GM19025 (cell line): ENCODE data around the gene CNTNAP5.

Source experiments
- ATAC-seq: cut with Tn5 transposase; IDR thresholded peaks from one replicate; pipeline ENCODE4 v1.9.1; 2021; ENCODE audit warnings: mild to moderate bottlenecking, low read depth, moderate library complexity; ENCODE audit not compliant: unreplicated experiment

CNTNAP5 gene

DNA sequence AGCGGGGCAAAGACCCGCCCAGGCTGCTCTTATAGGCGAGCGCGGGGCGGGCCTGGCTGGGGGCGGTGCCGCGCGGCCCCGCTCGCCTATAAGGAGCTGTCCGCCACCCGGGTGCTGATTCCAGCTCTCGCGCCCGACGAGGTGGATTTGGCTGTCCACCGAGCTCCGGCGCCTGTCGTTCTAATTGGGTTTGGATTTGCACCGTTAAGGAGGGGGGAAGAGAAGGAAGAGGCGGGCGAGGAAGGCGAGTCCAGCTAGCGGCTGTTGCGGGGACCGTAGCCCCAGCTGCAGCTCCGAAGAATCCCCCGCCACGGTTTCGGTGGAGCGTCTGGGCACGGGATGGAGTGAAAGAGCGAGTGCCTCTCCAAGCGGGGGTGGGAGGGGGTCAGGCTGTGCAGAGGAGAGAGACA lies at the start of gene CNTNAP5:
CNTNAP5 (plus strand) TSS at position 117 of the 410 bp plus-strand sequence. CDS start 364 bp downstream, outside the sequence.
- ATAC-seq: no peak

DNA sequence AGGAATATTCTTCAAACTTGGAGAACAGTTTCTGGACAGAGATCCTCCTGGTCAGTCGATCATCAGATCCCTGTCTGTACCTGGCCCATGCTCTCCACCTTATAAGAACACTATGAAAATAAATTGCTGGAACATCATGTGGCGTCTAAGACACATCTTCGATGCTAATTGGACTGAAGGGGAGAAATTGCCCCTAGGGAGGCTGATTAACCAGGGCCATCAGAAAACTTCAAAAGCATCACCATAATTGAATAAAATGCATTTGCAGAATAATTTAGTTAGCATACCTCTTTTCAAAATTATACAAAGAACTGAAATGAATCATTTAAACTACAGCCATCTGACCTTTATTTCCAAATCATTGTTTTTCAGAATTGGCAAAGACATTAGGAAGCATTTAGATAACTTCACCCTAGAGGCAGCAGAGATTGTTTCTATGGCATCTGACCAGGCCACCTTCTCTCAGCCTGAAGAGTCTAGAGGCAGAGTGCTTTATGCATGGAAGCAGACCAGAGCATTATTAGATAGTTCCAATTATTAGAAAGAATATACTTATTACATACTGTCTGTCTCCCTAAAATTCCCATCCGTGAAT lies 48.9 kb upstream of the CNTNAP5 start:
- no peak for ATAC-seq

DNA sequence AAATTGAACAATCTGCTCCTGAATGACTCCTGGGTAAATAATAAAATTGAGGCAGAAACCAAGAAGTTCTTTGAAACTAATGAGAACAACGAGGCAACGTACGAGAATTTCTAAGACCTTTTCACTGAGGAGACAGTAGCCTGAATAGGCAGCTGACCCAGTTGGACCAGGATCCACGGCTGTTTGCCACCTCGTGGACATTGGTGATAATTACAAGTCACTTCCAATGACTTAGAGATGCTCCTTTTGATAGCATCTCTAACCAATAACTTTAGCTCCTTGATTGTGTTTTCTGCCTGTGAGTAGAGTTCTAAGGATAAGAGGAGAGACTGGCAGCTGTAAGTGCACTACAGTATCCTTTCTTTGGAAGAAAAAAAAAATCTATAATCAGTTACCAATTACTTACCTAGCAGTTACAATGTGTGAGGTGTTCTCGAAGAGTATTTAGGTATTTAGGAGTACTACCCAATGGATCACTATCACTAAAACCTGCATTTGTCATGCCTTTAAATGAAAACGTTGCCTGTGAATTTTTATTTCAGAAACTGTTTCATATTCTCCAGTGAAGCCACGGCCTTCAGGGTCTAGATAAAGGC lies 31.3 kb upstream of the CNTNAP5 start:
- peak; percentile 64 for ATAC-seq

DNA sequence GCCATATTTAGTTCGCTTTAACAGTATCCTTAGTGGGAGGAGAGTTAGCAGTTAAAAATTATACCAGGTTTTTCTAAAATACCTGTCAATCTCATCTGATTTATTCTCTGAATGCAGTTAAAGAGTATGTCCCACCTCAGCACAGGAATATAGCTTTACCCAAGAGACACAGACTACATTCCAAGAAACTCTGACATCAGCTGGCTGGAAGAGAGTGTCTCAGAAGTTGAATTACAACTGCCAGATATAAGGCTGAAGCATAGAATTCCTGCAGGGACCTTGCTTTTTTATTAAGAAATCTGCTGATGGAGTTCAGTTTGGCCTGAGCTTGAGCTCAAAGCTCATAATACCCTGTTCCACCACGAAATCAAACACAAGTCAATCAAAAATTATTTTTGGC lies 25.4 kb upstream of the CNTNAP5 start:
- ATAC-seq: no peak

DNA sequence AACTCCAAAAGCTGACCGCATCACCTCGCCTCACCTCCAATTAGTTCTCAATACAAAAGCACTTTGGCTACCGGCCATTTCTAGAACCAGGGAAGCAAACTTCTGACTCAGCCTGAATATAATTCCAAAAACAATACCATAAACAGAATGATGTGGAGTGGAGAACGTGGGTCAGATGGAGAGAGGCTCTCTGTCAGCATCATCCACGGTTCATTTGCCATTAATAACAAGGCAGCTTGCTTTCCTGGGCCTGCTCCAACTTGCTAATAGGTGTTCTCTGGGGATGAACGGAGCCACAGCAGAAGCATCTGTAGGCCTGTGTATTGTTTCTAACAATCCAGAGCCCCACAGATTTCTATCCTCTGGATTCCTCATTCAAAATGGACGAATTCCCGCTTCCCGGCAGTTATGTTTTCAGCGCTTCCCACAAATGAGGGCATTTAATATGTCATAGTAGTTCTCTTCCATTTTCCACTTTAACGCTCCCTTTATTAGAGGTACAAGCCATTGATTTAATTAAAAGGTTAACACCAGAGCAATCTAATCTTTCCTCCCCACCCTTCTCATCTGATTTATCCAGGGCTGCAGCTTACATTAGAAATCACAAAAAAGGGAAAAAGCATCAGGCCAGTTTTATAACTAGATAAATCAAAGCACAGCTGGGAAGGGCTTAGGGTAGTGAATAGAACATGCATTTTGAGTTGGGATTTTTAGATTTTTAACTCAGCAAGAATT lies 23.2 kb upstream of the CNTNAP5 start:
- ATAC-seq: no peak

DNA sequence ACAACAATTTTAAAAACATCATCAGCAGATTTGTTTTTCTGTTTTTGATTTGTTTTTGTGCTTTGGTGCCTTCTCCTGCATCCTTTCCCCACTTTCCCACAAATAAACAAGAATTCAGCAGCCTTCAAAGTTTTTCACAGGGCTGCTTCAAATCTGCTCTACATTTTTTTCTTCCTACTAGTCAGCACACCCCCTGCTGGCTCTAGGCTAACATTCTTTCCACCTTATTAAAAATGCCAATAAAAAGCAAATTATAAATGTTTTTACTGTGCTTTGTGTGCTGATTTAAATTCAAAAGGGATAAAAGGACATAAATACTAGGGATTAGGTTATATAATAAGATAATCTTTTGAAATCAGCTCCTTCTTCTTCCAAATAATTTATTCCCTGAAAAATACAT lies 6.2 kb upstream of the CNTNAP5 start:
- no peak for ATAC-seq

DNA sequence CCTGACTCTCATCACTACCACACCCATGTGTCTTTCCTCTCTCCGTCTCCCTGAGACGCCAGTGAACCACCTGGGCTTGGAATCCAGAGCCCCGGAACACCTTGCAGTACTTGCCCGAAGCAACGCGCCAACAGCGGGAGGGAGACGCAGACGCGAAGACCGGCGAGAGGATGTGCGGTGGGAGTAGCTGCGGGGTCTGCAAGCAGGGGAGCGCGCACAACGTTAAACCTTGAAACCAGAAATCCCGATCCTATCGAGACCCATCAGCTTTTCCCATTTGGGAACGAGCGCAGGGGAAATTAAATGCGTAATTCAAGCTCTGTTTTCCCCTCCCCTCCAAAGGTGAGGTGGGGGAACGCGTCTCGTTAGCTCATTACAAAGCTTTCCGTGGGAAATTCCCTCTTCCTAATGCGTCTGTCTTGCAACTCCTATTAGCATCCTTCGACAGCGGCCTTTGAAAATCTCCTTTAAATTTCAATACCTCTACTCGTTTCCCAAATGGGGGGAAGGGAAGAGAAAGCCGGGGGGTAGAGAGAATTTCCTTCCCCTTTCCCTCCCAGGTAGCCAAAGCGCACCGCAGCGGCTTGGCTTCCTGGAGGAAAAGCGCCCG lies 421 bp upstream of the CNTNAP5 start:
- no peak for ATAC-seq

DNA sequence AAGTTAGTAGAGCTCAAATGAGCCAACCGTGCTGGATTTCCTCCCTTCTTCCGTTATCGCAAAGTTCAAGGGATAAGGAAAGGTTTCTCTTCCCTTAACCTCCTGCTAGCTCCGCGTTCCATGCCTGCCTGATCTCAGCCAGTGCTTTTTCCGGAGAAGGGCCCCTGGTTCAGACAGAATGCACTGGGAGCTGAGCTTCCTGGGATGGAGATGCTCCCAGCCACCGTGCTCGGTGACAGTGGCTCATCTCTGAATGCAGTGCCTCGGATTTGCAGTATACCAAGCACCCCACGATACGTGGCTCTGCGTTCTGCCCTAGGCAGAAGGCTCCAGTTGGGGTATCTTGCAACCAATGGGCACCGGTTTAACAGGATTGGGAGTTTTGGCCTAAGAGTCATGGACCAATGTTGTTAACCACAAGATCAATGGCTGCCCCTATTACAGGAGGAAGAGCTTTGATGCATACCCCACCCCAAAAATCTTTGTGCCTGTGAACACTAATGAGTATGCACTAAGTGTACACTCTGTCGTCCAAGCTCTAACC lies 876 bp downstream of the CNTNAP5 start:
- ATAC-seq: no peak

DNA sequence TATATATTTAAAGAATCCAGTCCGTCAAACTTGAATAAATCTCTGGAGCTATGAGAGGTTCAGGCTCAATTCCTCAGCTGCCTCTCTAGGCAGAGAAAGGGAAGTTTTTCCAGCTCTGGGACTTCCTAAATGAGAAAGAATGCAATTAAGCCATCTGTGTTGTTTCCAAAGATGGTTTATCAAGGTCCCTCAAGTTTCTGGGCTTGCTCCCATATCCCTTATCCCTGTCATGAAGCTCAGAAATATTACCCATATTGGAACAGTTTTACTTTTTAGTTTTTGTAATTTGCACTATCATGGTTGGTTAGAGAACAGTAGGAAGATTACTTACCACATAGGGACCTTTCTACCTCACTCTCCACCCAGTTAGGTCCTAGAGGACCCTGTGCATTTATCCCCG lies 1.4 kb downstream of the CNTNAP5 start:
- no peak for ATAC-seq

DNA sequence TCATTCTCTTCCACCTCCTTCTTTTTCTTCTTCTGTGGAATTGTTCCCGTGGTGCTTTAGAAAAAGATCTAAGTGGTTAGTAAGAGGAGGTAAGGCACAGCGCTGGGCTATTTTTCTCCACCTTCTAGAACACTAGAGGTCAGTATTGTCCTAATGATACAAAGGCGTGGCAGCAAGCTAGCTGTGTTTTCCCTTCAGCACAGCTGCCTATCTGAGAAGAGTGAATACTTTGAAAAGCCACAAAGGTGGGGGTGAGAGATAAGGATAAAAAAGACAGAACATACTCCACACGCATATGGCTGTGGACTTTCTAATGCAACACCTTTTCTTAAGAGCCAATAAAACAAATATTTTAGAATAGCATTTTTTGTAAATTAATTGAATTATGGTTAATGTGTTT lies 2.1 kb downstream of the CNTNAP5 start:
- ATAC-seq: peak; percentile 82

DNA sequence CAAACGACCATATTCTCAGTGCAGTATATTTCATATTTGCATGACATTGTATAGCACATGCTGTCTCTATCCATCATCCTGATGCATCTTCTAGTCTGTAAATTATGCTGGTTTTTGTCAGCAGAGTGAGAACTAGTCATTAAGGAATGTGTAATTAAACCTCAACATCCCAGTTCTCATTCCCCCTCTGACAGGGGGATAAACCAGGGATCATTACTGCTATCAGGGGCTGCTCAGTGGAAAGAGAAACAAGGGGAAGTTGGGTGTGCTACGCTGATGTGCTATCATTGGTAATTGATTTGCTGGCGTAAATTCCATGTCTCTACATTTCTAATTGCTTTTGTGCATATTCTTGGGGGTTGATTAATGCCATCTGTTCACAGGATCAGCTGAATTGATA lies 7.7 kb downstream of the CNTNAP5 start:
- no peak for ATAC-seq

DNA sequence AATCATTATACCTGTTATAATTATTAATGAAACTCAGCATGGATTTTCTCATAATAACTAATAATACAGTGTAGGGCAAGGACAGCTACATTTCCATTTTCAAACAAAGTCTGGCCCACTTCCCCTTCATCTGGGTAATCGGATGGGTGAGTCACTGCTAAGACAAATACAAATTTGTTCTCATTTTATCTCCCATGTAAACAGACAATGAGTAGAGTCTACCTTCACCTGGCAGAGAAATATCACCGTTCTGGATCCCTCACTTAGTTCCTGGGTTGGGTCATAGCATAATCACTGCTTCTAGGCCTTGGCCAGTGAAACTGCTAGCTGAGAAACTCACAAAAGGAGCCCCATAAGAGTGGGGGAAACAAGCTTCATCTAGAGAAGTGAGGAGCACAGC lies 9.2 kb downstream of the CNTNAP5 start:
- ATAC-seq: no peak

DNA sequence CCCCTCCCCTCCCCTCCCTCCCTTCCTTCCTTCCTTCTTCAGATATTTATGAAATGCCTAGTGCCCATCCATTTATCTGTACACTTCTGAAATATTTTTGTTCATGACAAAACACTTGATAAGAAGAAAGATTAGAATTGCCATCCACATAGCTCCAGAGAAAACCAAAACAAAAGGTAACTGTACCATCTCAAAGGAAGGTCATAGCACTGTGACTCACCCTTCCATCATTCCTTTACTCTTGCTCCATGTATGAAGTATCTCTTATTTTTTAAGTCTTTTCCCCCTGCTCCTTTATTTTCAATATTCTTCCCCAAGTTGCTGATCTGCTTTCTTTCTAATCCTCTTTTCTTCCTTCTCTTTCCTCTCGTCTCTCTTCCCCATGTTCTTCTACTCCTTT lies 9.9 kb downstream of the CNTNAP5 start:
- ATAC-seq: no peak

DNA sequence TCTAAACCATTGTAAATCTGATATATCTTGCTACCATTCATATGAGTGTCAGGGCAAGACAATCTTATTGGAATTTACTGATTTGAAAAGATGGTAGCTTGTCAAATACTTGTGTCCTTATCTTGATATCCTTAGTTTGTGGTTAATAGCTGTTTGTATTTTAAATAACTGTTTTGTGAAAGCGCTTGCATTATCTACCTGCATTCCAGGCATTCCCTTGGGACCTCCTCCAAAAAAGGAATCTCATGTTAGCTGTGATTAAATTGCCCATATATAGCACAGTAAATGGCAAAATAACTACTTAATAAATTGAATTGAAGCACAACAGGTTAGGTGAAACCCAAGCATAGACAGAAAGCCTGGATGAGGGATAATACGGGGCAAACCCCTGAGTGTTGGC lies 13.9 kb downstream of the CNTNAP5 start:
- no peak for ATAC-seq

DNA sequence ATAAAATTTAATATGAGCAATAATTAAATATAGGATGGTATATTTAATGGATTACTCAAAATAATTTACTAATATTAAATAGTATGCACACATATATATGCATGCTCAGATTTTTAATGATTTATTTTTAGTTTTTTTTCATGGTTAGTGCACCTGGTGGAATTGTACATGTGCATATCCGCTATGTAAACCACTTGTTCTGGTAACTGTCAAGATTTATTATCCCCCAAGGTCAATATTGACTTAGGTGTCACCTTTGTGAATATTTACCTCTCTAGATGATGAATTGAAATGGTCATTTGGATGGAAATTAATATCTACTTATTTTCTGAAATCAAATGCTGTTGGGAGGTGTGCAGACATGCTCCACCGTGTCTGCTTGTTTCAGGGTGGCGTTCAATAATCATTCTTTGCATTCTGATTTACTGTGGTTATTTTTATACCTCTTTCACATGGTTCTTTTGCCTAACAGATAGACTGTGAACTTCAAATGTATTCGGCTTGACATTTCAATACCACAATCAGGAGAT lies 14.7 kb downstream of the CNTNAP5 start:
- ATAC-seq: no peak

DNA sequence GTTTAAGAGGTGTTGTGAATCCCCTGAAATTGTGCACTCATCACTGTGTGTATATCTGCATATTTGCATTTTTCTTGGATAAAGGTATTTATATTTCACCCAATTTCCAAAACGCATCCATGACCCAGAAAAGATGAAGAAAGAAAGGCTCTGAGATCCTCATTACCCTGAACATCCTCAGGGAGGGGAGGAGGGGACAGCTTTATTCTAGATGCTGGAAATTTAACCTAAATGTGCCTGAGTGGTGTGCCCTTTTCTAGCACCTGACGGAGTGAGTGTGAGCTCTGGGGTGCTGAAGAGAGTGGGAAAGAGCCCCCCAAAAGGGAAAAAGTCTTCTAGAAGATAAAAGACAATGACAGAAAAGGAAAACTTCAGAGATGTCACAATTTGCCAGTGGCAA lies 20.8 kb downstream of the CNTNAP5 start:
- no peak for ATAC-seq

DNA sequence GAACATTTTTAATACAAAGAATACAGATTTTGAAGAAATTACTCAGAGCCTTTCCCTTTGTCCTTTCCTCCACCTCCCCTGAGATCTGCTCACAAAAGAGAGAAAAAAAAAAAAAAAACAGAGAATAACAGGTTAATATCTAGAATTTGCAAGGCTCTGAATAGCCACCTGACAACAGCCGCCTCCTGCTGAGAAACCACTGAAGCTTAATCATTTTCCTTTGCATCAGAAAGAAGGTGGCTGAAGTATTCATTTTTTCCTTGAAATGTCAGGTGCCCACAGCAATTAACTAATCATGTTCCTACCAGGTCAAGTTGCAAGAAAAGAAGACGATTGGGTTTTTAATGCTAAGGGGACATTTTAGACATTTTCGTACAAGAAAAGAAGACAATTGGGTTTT lies 21.2 kb downstream of the CNTNAP5 start:
- no peak for ATAC-seq

DNA sequence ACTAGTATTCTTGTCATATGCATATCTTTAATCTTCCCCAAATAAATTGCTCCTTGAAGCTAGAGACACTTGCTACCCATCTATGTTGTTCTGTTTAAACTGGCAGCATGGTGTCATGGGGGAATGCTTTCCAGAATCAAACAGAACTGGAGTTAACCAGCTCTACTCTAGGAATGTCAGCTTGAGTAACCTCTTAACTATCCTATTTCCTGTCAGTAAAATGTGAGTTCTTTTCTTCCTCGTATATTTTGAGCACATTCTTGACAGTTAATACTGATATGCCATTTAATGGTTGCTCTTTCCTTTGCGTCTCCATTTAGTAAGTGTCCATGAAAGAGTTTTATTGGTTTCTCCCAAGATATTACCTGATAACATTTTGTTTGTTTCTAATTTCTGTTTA lies 23.0 kb downstream of the CNTNAP5 start:
- no peak for ATAC-seq

DNA sequence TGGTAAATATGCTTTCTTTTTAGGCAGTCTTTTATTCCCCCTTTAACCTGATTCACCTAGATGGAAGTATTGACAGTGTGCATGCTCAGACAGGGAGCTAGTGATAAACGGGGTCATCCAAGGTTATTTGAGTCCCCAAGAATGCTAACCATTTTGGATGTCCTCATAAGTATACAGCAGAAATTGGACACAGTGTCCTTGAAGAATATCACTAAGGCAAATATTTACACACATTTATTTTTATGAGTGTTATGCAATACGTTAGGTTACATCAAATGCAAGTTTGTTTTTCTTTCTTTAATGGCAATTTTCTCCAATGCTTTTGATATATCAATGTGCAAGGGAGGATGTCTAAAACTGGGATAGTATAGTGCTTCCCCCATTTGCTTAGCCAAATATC lies 23.6 kb downstream of the CNTNAP5 start:
- ATAC-seq: no peak

DNA sequence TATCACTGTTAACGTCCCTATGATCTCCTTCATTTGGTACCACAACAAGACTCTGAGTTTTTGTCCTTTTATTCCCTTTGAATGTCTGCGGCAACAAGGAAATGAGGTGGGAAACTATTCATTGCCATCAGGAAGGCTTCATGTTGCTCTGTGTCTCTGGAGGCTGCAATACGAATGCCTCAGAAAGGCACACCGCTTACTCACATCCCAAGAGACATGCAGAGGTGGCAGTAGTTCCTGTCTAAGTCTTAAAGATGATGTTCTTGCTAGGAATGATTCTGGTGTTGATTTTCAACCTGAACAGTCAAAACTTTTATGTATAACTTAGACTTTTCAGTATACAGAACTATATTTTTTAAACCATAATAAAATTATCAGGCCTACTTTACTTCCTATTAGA lies 24.0 kb downstream of the CNTNAP5 start:
- no peak for ATAC-seq

DNA sequence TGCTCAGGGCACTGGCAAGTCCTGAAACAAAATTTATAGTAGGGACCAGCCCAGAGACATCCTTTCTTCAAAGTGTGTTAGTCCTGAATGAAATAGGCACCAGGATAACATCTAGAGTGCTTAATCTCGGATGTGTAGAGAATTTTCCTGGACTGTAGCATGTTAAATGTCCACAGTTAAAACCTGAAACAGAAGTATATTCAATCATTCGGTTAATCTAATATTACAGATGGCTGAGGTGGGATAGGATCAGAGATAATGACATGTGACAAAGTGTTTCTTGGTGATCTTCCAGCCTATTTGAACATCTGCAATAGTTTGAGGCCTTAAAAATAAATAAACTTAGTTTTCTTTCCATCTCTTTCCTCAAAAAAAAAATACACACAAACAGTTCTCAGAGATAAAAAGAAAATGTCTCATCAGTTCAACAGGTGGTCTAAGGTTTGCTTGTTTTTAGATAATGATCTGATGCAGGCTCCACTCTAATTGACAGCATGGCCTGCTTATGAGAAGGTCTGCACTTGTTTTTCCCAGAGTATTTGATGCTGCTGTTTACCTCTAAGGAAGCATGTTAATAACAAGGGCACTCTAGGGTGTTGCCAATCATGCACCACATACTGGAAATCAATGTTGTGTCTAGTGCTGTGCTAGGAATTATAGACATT lies 25.9 kb downstream of the CNTNAP5 start:
- no peak for ATAC-seq
